Measurements from ENCODE around the gene NPC1L1. TPM values are rescaled to one million over a fixed set of nuclear protein-coding genes. Genes with fewer than 3 reads are reported as not detected.

NPC1L1 gene
- total RNA-seq, 1 experiment from 2014 or later = 0.15 TPM

DNA sequence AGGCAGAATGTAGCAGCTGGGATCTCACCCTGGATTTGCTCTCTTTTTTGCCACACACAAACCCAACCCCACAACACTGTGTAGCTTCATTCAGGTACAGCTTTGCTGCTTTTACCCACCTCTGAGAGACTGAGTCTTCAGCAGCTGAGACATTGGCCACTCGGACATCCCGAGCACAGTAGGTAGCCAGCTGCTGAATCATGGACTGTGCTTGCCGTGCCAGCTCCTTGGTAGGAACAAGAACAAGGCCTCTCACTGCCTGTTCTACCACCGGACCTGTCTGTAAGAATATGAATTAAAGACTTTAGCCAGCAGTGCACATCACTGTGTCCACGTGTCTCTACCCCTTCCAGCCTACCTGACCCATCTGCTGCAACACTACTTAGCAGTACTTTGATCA, 31.6 kb upstream of the NPC1L1 start (continued):
- no peak for TF ChIP-seq REST (IDR thresholded peaks at IDR 0.05; ENCODE audit: low read depth)
- TF ChIP-seq, protein P1, sequence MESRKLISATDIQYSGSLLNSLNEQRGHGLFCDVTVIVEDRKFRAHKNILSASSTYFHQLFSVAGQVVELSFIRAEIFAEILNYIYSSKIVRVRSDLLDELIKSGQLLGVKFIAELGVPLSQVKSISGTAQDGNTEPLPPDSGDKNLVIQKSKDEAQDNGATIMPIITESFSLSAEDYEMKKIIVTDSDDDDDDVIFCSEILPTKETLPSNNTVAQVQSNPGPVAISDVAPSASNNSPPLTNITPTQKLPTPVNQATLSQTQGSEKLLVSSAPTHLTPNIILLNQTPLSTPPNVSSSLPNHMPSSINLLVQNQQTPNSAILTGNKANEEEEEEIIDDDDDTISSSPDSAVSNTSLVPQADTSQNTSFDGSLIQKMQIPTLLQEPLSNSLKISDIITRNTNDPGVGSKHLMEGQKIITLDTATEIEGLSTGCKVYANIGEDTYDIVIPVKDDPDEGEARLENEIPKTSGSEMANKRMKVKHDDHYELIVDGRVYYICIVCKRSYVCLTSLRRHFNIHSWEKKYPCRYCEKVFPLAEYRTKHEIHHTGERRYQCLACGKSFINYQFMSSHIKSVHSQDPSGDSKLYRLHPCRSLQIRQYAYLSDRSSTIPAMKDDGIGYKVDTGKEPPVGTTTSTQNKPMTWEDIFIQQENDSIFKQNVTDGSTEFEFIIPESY (IDR thresholded peaks at IDR 0.05; ENCODE audit: extremely low read depth, insufficient replicate concordance, low read length) = no peak

DNA sequence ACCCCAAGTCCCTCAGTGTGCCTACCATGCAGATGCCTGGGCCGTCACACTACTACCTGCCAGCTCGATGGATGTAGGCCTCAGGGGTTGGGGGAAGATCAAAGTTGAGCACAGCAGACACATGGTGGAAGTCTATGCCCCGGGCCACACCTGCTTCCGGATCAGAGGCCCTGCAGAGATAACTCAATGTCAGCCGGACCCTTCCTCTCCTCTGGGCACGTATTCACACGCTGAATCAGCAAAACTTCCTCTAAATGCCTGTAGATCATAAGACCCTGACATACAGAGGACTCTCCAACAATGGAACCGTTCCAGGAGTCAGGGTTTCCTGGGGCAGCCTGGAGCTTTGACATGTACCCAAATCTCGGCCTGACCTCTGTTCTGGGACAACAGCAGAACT, 28.8 kb upstream of the NPC1L1 start:
- H4K20me1 ChIP-seq (ENCODE audit: insufficient read depth) = peaks cover 3% of the 10 kb centered on the region; the same call in 1 of the 2 replicates
- no peak overlapping the region for H3K9ac ChIP-seq (ENCODE audit: low read length)
- POLR2A ChIA-PET = no interaction called here
- no peak overlapping the region for H3K27ac ChIP-seq (ENCODE audit: low read depth, low read length)
- peaks cover 62 to 68% of the 10 kb centered on the region in 2 experiments for H3K36me3 ChIP-seq (ENCODE audit: control insufficient read depth in 1 of 2, insufficient read depth in 2 of 2, low read length in 2 of 2)
- H2AFZ ChIP-seq (ENCODE audit: low read depth, low read length, poor library complexity, severe bottlenecking) = no peak overlapping the region
- peaks cover 77% of the 10 kb centered on the region for H3K79me2 ChIP-seq (ENCODE audit: insufficient read depth, low read length)
- BruUV-seq (replicated peaks) = no TSS peak
- H3K4me3 ChIP-seq (replicated peaks in 1 of 2; ENCODE audit: low read depth in 1 of 2, low read length in 2 of 2) = no peak overlapping the region
- TF ChIP-seq POLR2AphosphoS5 (IDR thresholded peaks at IDR 0.05; ENCODE audit: low read depth, low read length) (0 out of 2 replicates have a peak, but pooled peaks have one; percentile 16), TCF7L2 (IDR thresholded peaks at IDR 0.05; ENCODE audit: borderline replicate concordance, extremely low read depth, insufficient read depth, insufficient read length) (no peak), ELF1 (IDR thresholded peaks at IDR 0.05; ENCODE audit: borderline replicate concordance, low read depth) (no peak), POLR2A (IDR thresholded peaks at IDR 0.05; ENCODE audit: borderline replicate concordance, extremely low read depth, insufficient read depth, insufficient read length) (no peak), JUND (IDR thresholded peaks at IDR 0.05) (no peak)
- TF ChIP-seq, protein P1 (IDR thresholded peaks at IDR 0.05; ENCODE audit: extremely low read depth, insufficient replicate concordance, low read length) = no peak
- H3K4me2 ChIP-seq (ENCODE audit: low read length) = no peak overlapping the region
- peaks cover 11 to 16% of the 10 kb centered on the region in 2 experiments; a peak in 3 of 4 replicates for H3K4me1 ChIP-seq (ENCODE audit: control insufficient read depth in 1 of 2, insufficient read depth in 2 of 2, low read length in 2 of 2)
- H3K9me2 ChIP-seq (ENCODE audit: insufficient read depth) = no peaks in the 10 kb centered on the region
- no peak for DNase-seq (ENCODE audit: low read depth, low spot score)
- intact Hi-C loops (cut with micrococcal nuclease) = loop anchor here (5.0 kb wide), 1 partner anchor 223 kb away; no protein-coding TSS in a partner anchor
- ATAC-seq = no peak
- H3K27me3 ChIP-seq (ENCODE audit: insufficient read depth, low read length) = no peaks in the 10 kb centered on the region
- CTCF ChIA-PET = no interaction called here
- RAD21 ChIA-PET (ENCODE audit: low non-redundant PET in 1 of 2, low total read pairs in 2 of 2, uncharacterized antibody in 2 of 2, unreplicated experiment in 2 of 2) = no interaction called here
- no peaks in the 10 kb centered on the region for H3K9me3 ChIP-seq (ENCODE audit: control insufficient read depth in 1 of 2, insufficient read depth in 1 of 2, low read depth in 1 of 2, low read length in 2 of 2)

Measured in HCT116 (cell line).